Ishikawa (cell line): Measurements from ENCODE around the gene AQP7.

Source experiments
- CREB1 ChIP-seq: IDR thresholded peaks from 2 replicates; pipeline ENCODE4 v1.6.1; 2012; ENCODE audit warnings: low read depth
- EGR1 ChIP-seq: IDR thresholded peaks from 2 replicates; pipeline ENCODE4 v1.6.1; 2012
- EP300 ChIP-seq: IDR thresholded peaks from 2 replicates; pipeline ENCODE4 v1.6.1; 2012; ENCODE audit warnings: borderline replicate concordance
- MAX ChIP-seq: IDR thresholded peaks from 2 replicates; pipeline ENCODE4 v1.6.1; 2012
- RAD21 ChIP-seq: IDR thresholded peaks from 2 replicates; pipeline ENCODE4 v1.6.1; 2012; ENCODE audit warnings: low read depth
- TAF1 ChIP-seq: IDR thresholded peaks from 2 replicates; pipeline ENCODE4 v1.6.1; 2012; ENCODE audit warnings: low read depth, mild to moderate bottlenecking
- YY1 ChIP-seq: IDR thresholded peaks from 2 replicates; pipeline ENCODE4 v1.6.1; 2012; ENCODE audit warnings: low read depth

GRCh38 chr9:33372900-33373299 lies 29.5 kb downstream of the AQP7 start:
- no peak for TF ChIP-seq TAF1
- TF ChIP-seq MAX, result no peak
- TF ChIP-seq EGR1, result no peak
- no peak for TF ChIP-seq EP300
- TF ChIP-seq RAD21, result no peak
- TF ChIP-seq YY1, result no peak
- no peak for TF ChIP-seq CREB1
